ENCODE data around the gene MAG. TPM values are rescaled to one million over a fixed set of nuclear protein-coding genes. Genes with fewer than 3 reads are reported as not detected.
A peak's percentile ranks its signal among the peaks of the same experiment; 100 is the strongest.

Gene MAG
- total and polyA plus RNA-seq, 9 of the 15 experiments (the other 6 are each of a cell fraction or from before 2014, with no cell fraction given), result 0.11 to 10.0 (median 1.6) TPM

DNA sequence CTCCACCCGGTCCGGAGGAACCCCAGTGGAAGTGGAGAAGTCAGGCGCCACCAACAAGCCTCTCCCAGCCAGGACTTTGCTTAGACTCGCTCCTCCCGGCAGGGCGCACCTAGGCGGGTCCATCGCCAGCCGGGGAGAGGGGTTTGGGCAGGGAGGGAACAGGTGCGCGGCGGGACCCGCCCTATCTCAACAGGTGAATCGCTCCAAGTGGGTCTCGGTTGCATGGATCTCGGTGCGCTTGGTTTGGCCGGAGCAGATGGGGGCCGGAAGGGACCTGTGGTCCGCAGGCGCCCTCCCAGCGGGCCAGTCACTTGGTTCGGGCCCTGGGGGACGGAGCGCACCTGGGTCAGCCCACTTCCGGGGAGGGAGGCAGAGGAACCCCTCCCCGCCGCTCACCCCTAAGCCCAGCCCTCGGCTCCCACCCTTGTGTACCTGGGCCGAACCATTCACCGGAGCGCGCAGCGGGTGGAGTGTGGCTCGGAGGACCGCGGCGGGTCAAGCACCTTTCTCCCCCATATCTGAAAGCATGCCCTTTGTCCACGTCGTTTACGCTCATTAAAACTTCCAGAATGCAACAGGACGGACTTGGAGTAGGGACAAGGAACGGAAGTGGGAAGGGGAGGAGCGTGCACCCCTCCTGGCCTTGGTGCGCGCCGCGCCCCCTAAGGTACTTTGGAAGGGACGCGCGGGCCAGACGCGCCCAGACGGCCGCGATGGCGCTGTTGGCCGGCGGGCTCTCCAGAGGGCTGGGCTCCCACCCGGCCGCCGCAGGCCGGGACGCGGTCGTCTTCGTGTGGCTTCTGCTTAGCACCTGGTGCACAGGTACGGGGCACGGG, 43.4 kb upstream of the MAG start, which contains the start of gene LSR (continued):
- TF ChIP-seq HMGN3 (IDR thresholded peaks at IDR 0.05; ENCODE audit: borderline replicate concordance, extremely low read depth, insufficient read length, low read depth, low read length) (no peak), ZNF23 (CRISPR knock-in tag; IDR thresholded peaks at IDR 0.05) (no peak), CTBP1 (IDR thresholded peaks at IDR 0.05; ENCODE audit: borderline replicate concordance) (peak; percentile 95)
- TF ChIP-seq, protein P1, sequence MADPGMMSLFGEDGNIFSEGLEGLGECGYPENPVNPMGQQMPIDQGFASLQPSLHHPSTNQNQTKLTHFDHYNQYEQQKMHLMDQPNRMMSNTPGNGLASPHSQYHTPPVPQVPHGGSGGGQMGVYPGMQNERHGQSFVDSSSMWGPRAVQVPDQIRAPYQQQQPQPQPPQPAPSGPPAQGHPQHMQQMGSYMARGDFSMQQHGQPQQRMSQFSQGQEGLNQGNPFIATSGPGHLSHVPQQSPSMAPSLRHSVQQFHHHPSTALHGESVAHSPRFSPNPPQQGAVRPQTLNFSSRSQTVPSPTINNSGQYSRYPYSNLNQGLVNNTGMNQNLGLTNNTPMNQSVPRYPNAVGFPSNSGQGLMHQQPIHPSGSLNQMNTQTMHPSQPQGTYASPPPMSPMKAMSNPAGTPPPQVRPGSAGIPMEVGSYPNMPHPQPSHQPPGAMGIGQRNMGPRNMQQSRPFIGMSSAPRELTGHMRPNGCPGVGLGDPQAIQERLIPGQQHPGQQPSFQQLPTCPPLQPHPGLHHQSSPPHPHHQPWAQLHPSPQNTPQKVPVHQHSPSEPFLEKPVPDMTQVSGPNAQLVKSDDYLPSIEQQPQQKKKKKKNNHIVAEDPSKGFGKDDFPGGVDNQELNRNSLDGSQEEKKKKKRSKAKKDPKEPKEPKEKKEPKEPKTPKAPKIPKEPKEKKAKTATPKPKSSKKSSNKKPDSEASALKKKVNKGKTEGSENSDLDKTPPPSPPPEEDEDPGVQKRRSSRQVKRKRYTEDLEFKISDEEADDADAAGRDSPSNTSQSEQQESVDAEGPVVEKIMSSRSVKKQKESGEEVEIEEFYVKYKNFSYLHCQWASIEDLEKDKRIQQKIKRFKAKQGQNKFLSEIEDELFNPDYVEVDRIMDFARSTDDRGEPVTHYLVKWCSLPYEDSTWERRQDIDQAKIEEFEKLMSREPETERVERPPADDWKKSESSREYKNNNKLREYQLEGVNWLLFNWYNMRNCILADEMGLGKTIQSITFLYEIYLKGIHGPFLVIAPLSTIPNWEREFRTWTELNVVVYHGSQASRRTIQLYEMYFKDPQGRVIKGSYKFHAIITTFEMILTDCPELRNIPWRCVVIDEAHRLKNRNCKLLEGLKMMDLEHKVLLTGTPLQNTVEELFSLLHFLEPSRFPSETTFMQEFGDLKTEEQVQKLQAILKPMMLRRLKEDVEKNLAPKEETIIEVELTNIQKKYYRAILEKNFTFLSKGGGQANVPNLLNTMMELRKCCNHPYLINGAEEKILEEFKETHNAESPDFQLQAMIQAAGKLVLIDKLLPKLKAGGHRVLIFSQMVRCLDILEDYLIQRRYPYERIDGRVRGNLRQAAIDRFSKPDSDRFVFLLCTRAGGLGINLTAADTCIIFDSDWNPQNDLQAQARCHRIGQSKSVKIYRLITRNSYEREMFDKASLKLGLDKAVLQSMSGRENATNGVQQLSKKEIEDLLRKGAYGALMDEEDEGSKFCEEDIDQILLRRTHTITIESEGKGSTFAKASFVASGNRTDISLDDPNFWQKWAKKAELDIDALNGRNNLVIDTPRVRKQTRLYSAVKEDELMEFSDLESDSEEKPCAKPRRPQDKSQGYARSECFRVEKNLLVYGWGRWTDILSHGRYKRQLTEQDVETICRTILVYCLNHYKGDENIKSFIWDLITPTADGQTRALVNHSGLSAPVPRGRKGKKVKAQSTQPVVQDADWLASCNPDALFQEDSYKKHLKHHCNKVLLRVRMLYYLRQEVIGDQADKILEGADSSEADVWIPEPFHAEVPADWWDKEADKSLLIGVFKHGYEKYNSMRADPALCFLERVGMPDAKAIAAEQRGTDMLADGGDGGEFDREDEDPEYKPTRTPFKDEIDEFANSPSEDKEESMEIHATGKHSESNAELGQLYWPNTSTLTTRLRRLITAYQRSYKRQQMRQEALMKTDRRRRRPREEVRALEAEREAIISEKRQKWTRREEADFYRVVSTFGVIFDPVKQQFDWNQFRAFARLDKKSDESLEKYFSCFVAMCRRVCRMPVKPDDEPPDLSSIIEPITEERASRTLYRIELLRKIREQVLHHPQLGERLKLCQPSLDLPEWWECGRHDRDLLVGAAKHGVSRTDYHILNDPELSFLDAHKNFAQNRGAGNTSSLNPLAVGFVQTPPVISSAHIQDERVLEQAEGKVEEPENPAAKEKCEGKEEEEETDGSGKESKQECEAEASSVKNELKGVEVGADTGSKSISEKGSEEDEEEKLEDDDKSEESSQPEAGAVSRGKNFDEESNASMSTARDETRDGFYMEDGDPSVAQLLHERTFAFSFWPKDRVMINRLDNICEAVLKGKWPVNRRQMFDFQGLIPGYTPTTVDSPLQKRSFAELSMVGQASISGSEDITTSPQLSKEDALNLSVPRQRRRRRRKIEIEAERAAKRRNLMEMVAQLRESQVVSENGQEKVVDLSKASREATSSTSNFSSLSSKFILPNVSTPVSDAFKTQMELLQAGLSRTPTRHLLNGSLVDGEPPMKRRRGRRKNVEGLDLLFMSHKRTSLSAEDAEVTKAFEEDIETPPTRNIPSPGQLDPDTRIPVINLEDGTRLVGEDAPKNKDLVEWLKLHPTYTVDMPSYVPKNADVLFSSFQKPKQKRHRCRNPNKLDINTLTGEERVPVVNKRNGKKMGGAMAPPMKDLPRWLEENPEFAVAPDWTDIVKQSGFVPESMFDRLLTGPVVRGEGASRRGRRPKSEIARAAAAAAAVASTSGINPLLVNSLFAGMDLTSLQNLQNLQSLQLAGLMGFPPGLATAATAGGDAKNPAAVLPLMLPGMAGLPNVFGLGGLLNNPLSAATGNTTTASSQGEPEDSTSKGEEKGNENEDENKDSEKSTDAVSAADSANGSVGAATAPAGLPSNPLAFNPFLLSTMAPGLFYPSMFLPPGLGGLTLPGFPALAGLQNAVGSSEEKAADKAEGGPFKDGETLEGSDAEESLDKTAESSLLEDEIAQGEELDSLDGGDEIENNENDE (IDR thresholded peaks at IDR 0.05; ENCODE audit: low read depth, low read length), result no peak

All from K562 (cell line).